Endothelial cell of umbilical vein (primary cell): ENCODE results near the gene PRL. TPM values are rescaled to one million over a fixed set of nuclear protein-coding genes. Genes with fewer than 3 reads are reported as not detected.

Source experiments
- BruUV-seq: library from RNA; stranded (reverse); fragments of 400-500 nt; replicated peaks from 2 replicates; lab custom pipeline; 2021; lab: Mats Ljungman, UMichigan
- CTCF ChIA-PET: fragments of 300-600, 350-600 bp; sonication (Branson Sonifier 250); formaldehyde crosslinking; loops from one replicate; lab custom pipeline; 2021; ENCODE audit warnings: antibody characterized with exemption, inconsistent platforms; lab: Charles Lee
- POLR2A ChIA-PET: fragments of 300-600, 350-600 bp; sonication (Branson Sonifier 250); formaldehyde crosslinking; loops from one replicate; lab custom pipeline; 2021; ENCODE audit warnings: antibody characterized with exemption, inconsistent platforms; lab: Charles Lee
- DNase-seq: peaks from one replicate; pipeline ENCODE4 v3.0.0-alpha.2; 2011; ENCODE audit warnings: low read depth, low spot score
- FAIRE-seq: peaks from 2 replicates; lab custom pipeline; 2011; peaks lifted over from hg19 to GRCh38; lab: Jason Lieb, UNC
- H2AFZ ChIP-seq: 2 replicates; pipeline ENCODE4 v1.6.0; 2012; ENCODE audit warnings: low read depth, low read length, control low read depth, inconsistent platforms
- H3K27ac ChIP-seq: 2 replicates; pipeline ENCODE4 v1.5.1; 2011; ENCODE audit warnings: low read depth, mild to moderate bottlenecking, control low read depth, low read length, moderate library complexity; ENCODE audit not compliant: insufficient read depth
- H3K27me3 ChIP-seq, 2 experiments: 2 replicates each; pipeline versions ENCODE4 v1.6.0 to v1.6.1; 2011; ENCODE audit warnings: low read length in 2 of 2, mixed read lengths in 1 of 2; ENCODE audit not compliant: control insufficient read depth in 2 of 2, insufficient read depth in 2 of 2
- H3K36me3 ChIP-seq, 2 experiments: 2 replicates in 1 of 2; 3 replicates in 1 of 2; pipeline ENCODE4 v1.5.1; 2011; ENCODE audit warnings: low read length in 2 of 2, mild to moderate bottlenecking in 1 of 2, moderate library complexity in 1 of 2; ENCODE audit not compliant: control insufficient read depth in 2 of 2, insufficient read depth in 2 of 2; ENCODE audit errors: extremely low read depth in 1 of 2
- H3K4me1 ChIP-seq: 3 replicates; pipeline ENCODE4 v1.5.1; 2011; ENCODE audit warnings: mild to moderate bottlenecking, low read length; ENCODE audit not compliant: control insufficient read depth, insufficient read depth; ENCODE audit errors: extremely low read depth
- H3K4me2 ChIP-seq: 2 replicates; pipeline ENCODE4 v1.6.1; 2011; ENCODE audit warnings: low read length, control low read depth, mixed read lengths; ENCODE audit not compliant: insufficient read depth
- H3K4me3 ChIP-seq, 3 experiments: fragments of 200-600 bp in 1 of 3; sonication (generic), shearing (Covaris generic) in 1 of 3; replicated peaks in 1 of 3; 2 replicates each; pipeline ENCODE4 v1.5.1; 2011 to 2016; ENCODE audit warnings: control low read depth in 3 of 3, low read length in 3 of 3, mild to moderate bottlenecking in 2 of 3, inconsistent platforms in 1 of 3, low read depth in 1 of 3, moderate library complexity in 1 of 3; ENCODE audit not compliant: insufficient read depth in 1 of 3
- H3K79me2 ChIP-seq: 2 replicates; pipeline ENCODE4 v1.6.0; 2012; ENCODE audit warnings: low read length, inconsistent platforms; ENCODE audit not compliant: control insufficient read depth, insufficient read depth
- H3K9ac ChIP-seq: replicated peaks from 2 replicates; pipeline ENCODE3; 2011; ENCODE audit warnings: low read length, control low read depth; ENCODE audit not compliant: insufficient read depth; ENCODE audit errors: extremely low read depth
- H3K9me1 ChIP-seq: replicated peaks from 3 replicates; pipeline ENCODE4 v1.6.0; 2011; ENCODE audit warnings: mild to moderate bottlenecking, low read length; ENCODE audit not compliant: control insufficient read depth, insufficient read depth; ENCODE audit errors: extremely low read depth
- H3K9me3 ChIP-seq: replicated peaks from 2 replicates; pipeline ENCODE4 v1.5.1; 2012; ENCODE audit warnings: low read length, inconsistent platforms; ENCODE audit not compliant: control insufficient read depth, insufficient read depth
- H4K20me1 ChIP-seq: replicated peaks from 2 replicates; pipeline ENCODE3; 2011; ENCODE audit warnings: mild to moderate bottlenecking, low read length; ENCODE audit not compliant: control insufficient read depth, insufficient read depth; ENCODE audit errors: extremely low read depth
- CTCF ChIP-seq, 2 donors: IDR thresholded peaks; 1 replicate in 1 of 2; 2 replicates in 1 of 2; pipeline ENCODE4 v1.5.1; 2011; ENCODE audit warnings: low read length in 2 of 2, mild to moderate bottlenecking in 2 of 2, moderate library complexity in 2 of 2, control low read depth in 1 of 2, inconsistent platforms in 1 of 2, low read depth in 1 of 2; ENCODE audit not compliant: insufficient read depth in 1 of 2; ENCODE audit errors: extremely low read depth in 1 of 2
- EZH2 ChIP-seq: IDR thresholded peaks from 2 replicates; pipeline ENCODE4 v1.6.1; 2012; ENCODE audit warnings: borderline replicate concordance, low read depth, mild to moderate bottlenecking, moderate library complexity, low read length, inconsistent platforms; ENCODE audit not compliant: severe bottlenecking
- FOS ChIP-seq: IDR thresholded peaks from 2 replicates; pipeline ENCODE4 v1.6.1; 2011; ENCODE audit warnings: mild to moderate bottlenecking, low read length, moderate library complexity, borderline replicate concordance; ENCODE audit not compliant: insufficient read depth
- GATA2 ChIP-seq: IDR thresholded peaks from 2 replicates; pipeline ENCODE4 v1.7.0; 2011; ENCODE audit warnings: low read depth, mild to moderate bottlenecking, moderate library complexity, mixed read lengths, low read length; ENCODE audit not compliant: insufficient read length, insufficient read depth
- JUN ChIP-seq: IDR thresholded peaks from 2 replicates; pipeline ENCODE4 v1.6.1; 2011; ENCODE audit warnings: borderline replicate concordance, low read depth; ENCODE audit not compliant: insufficient read length, insufficient read depth
- MYC ChIP-seq: IDR thresholded peaks from one replicate; pipeline ENCODE4 v1.6.1; 2011; ENCODE audit warnings: mild to moderate bottlenecking, low read depth, low read length
- POLR2A ChIP-seq: IDR thresholded peaks from 2 replicates; pipeline ENCODE4 v1.6.1; 2012; ENCODE audit warnings: low read depth, mild to moderate bottlenecking, control low read depth, low read length
- POLR2AphosphoS5 ChIP-seq: IDR thresholded peaks from 2 replicates; pipeline ENCODE4 v1.6.1; 2012; ENCODE audit warnings: low read depth, mild to moderate bottlenecking, control low read depth, low read length, moderate library complexity; ENCODE audit not compliant: insufficient read depth
- dilution Hi-C: fragments of 300-500 bp; cut with MboI; formaldehyde crosslinking; loops from one replicate; pipeline ENCODE4 v1.15.0; 2019; ENCODE audit warnings: low sequenced_read_pairs; ENCODE audit not compliant: extremely low pct_ligation_motif_present
- intact Hi-C: fragments of 100-400 bp; cut with micrococcal nuclease; formaldehyde crosslinking; loops from one replicate; pipeline ENCODE4 v1.10.0; 2022
- polyA plus RNA-seq, 4 experiments: library from polyadenylated mRNA; depleted of rRNA in 3 of 4; stranded (reverse) in 3 of 4; unstranded in 1 of 4; fragments of >200 nt; gene quantifications; 2 replicates each; pipeline versions ENCODE4 v1.2.1 to v1.2.3, GENCODE V29; 2011 to 2012; ENCODE audit warnings: missing spikeins in 1 of 4
- total RNA-seq: library from RNA; stranded (reverse); gene quantifications from 2 replicates; pipeline ENCODE4 v1.2.3, GENCODE V29; 2021
- TF ChIP-seq, protein P1 (sequence below): IDR thresholded peaks from 2 replicates; pipeline ENCODE4 v1.6.1; 2011; ENCODE audit not compliant: insufficient read depth, insufficient read length

PRL gene
- total and polyA plus RNA-seq, 2 donors (not counting 3 experiments of a cell fraction or from before 2014, with no cell fraction given), result not detected

GRCh38 chr6:22313796-22314195 lies 17.0 kb upstream of the PRL start:
- Histone ChIP-seq H2AFZ (no peak overlapping the region), H3K4me2 (no peak overlapping the region), H3K79me2 (no peaks in the 10 kb centered on the region), H4K20me1 (no peaks in the 10 kb centered on the region), H3K4me1 (no peaks in the 10 kb centered on the region), H3K27ac (no peak overlapping the region), H3K27me3 (no peaks in the 10 kb centered on the region), H3K9me1 (no peaks in the 10 kb centered on the region), H3K36me3 (no peaks in the 10 kb centered on the region), H3K9me3 (no peaks in the 10 kb centered on the region), H3K4me3 (no peak overlapping the region), H3K9ac (no peak overlapping the region)
- DNase-seq (no peak), FAIRE-seq (no peak)
- TF ChIP-seq JUN, result no peak
- TF ChIP-seq GATA2, result no peak
- no peak for TF ChIP-seq EZH2
- no peak for TF ChIP-seq CTCF (IDR thresholded peaks at IDR 0.05; ENCODE audit: extremely low read depth in 1 of 2, insufficient read depth in 1 of 2, low read depth in 1 of 2, low read length in 2 of 2)
- TF ChIP-seq FOS, result no peak
- TF ChIP-seq, protein P1, sequence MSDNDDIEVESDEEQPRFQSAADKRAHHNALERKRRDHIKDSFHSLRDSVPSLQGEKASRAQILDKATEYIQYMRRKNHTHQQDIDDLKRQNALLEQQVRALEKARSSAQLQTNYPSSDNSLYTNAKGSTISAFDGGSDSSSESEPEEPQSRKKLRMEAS, result no peak
- no peak for TF ChIP-seq POLR2AphosphoS5
- no peak for TF ChIP-seq POLR2A
- no peak for TF ChIP-seq MYC
- ChIA-PET CTCF (no interaction called here), POLR2A (no interaction called here)
- BruUV-seq, result no TSS peak
- intact Hi-C loops (no loop called here), dilution Hi-C loops (no loop called here)
